HG02798 (cell line): Measurements from ENCODE around the gene OR4A47.
"Not testable (repeated sequence)": the region's sequence is repeated elsewhere in the genome, so short reads cannot be mapped to it uniquely, and the experiment has no call there.

Source experiments
- ATAC-seq: cut with Tn5 transposase; IDR thresholded peaks from one replicate; pipeline ENCODE4 v1.9.1; 2021; ENCODE audit warnings: mild to moderate bottlenecking; ENCODE audit not compliant: unreplicated experiment, poor library complexity

Gene OR4A47, protein sequence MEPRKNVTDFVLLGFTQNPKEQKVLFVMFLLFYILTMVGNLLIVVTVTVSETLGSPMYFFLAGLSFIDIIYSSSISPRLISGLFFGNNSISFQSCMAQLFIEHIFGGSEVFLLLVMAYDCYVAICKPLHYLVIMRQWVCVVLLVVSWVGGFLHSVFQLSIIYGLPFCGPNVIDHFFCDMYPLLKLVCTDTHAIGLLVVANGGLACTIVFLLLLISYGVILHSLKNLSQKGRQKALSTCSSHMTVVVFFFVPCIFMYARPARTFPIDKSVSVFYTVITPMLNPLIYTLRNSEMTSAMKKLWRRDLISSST

GRCh38 chr11:48488493-48488892, at the start of gene OR4A47:
OR4A47 (plus strand) TSS chr11:48488793; CDS start chr11:48488793, 0 bp downstream.
- ATAC-seq = not testable (repeated sequence)

DNA sequence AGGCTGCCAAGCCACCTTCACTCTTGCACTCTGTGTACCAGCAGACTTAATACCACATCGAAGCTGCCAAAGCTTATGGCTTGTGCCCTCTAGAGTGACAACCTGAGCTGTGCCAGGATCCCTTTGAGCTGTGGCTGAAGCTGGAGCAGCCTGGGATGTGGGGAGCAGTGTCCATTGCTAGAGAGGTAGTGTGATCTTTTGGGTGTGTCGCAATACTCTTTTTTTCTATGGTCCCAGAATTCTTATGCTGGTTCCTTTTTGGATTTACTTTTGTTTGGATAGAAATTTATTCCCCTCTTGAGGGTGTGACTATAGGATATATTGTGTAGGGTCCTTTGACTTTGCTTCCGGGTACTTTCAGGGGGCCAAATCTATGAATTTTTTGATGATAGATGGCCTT, 32.7 kb upstream of the OR4A47 start:
- not testable (repeated sequence) for ATAC-seq

DNA sequence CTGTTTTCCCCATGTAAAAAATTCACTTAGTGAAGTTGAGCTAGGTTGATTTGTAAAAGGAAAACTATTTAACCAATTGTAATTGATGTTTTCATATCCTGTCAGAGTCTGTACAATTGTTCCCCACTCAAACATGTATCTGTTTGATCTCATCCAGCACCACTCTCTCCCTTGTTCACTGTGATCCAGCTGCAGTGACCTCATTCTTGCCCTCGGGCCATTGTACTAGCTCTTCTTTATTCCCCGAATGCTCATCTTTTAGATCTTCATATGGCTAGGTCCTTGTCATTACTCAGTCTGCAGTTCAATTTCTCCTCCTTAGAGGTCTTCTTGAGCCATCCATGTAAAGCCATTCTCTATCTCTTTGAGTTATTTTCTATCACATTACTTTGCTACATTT, 14.6 kb upstream of the OR4A47 start:
- ATAC-seq = not testable (repeated sequence)

DNA sequence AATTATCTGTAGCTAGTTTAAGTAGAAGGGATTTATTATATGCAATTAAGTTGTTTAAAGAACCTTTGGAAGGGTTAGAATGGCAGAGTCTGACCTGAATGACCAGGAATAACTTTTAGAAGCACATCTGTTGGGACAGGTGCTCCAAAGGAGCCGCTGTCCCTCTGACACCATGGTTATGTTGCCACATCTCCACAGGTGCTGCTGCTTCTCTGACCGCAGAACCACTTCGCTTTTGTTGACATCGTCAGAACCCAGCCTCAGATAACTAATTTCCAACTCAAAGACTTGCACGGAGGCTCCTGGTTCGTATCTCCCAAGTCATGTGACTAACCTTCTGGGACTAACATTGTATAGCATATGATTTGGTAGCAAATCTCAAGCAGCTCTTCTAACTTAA, 13.9 kb upstream of the OR4A47 start:
- ATAC-seq = not testable (repeated sequence)

DNA sequence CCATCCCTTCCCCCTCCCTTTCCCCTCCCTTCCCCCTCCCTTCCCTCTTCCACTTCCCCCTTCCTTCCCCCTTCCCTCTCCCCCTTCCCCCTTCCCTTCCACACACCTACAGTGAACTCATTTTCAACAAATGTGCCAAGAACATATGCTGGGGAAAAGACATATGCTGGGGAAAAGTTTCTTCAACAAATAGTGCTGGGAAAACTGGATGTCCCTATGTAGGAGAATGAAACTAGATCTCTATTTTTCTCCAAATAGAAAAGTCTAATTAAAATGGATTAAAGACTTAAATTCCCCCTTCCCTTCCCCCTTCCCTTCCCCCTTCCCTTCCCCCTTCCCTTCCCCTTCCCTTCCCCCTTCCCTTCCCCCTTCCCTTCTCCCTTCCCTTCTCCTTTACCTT, 17.6 kb downstream of the OR4A47 start:
- not testable (repeated sequence) for ATAC-seq

DNA sequence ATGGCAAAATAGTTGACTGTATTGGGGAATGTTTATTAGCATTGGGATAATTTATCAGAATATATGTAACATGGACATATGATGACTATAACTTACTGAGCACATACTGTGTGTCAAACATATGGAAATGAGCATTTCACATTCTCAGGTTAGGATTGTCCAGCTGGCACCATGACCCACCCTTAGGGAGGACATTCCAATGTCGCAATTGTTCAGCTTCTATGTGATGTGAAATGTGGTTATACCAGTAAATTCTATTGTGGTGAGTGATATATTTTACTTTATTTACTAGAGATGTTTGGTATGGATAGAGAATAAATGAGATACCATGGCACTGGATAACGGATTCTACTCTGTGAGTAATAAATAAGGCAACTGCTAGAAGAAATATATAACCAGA, 50.4 kb downstream of the OR4A47 start:
- ATAC-seq = no peak
